HCT116 (cell line): ENCODE data around the gene TRPV4. TPM values are rescaled to one million over a fixed set of nuclear protein-coding genes. Genes with fewer than 3 reads are reported as not detected.

Experiments used
- ATAC-seq: fragments of 200-7000 bp; cut with Tn5 transposase; 2 replicates; pipeline ENCODE4 v1.9.1; 2020; ENCODE audit warnings: mild to moderate bottlenecking, moderate library complexity
- BruUV-seq: library from RNA; stranded (reverse); fragments of 400-500 nt; replicated peaks from 2 replicates; lab custom pipeline; 2021; lab: Mats Ljungman, UMichigan
- CTCF ChIA-PET: fragments of 300-600 bp; sonication (Branson Sonifier 250); formaldehyde crosslinking; loops from one replicate; lab custom pipeline; 2021; ENCODE audit warnings: antibody characterized with exemption; lab: Charles Lee
- POLR2A ChIA-PET: fragments of 300-600, 350-600 bp; sonication (Branson Sonifier 250); formaldehyde crosslinking; loops from one replicate; lab custom pipeline; 2021; ENCODE audit warnings: antibody characterized with exemption; lab: Charles Lee
- RAD21 ChIA-PET, 2 experiments: fragments of 300-600 bp; sonication (Branson Sonifier 250); formaldehyde crosslinking; loops; one replicate each; lab custom pipeline; 2023; ENCODE audit warnings: low total read pairs in 2 of 2; ENCODE audit not compliant: uncharacterized antibody in 2 of 2, unreplicated experiment in 2 of 2, low non-redundant PET in 1 of 2; lab: Charles Lee
- DNase-seq: peaks from one replicate; pipeline ENCODE4 v3.0.0-alpha.2; 2010; ENCODE audit warnings: low read depth, low spot score
- H2AFZ ChIP-seq: fragments of 200-600 bp; shearing (Covaris generic), sonication (generic); 2 replicates; pipeline ENCODE4 v1.6.1; 2017; ENCODE audit warnings: low read depth, mixed run types, mixed read lengths, antibody characterized with exemption, low read length; ENCODE audit not compliant: poor library complexity, severe bottlenecking
- H3K27ac ChIP-seq: 2 replicates; pipeline ENCODE4 v1.5.1; 2012; ENCODE audit warnings: low read depth, low read length
- H3K27me3 ChIP-seq: fragments of 200-600 bp; sonication (generic); 2 replicates; pipeline ENCODE4 v1.6.1; 2016; ENCODE audit warnings: mixed run types, low read length, mixed read lengths; ENCODE audit not compliant: insufficient read depth
- H3K36me3 ChIP-seq, 2 experiments: fragments of 200-500 bp in 1 of 2; fragments of 200-600 bp in 1 of 2; sonication (Bioruptor generic) in 1 of 2; sonication (generic) in 1 of 2; 2 replicates each; pipeline versions ENCODE4 v1.5.1 to v1.6.1; 2014 to 2016; ENCODE audit warnings: low read length in 2 of 2, inconsistent platforms in 1 of 2, mixed read lengths in 1 of 2, mixed run types in 1 of 2; ENCODE audit not compliant: insufficient read depth in 2 of 2, control insufficient read depth in 1 of 2
- H3K4me1 ChIP-seq, 2 experiments: fragments of 200-600 bp in 1 of 2; sonication (generic) in 1 of 2; 2 replicates each; pipeline versions ENCODE4 v1.5.1 to v1.6.1; 2012 to 2017; ENCODE audit warnings: low read length in 2 of 2, inconsistent platforms in 1 of 2, mild to moderate bottlenecking in 1 of 2, mixed read lengths in 1 of 2, mixed run types in 1 of 2, moderate library complexity in 1 of 2; ENCODE audit not compliant: insufficient read depth in 2 of 2, control insufficient read depth in 1 of 2
- H3K4me2 ChIP-seq: fragments of 200-600 bp; sonication (generic); 2 replicates; pipeline ENCODE4 v1.6.1; 2017; ENCODE audit warnings: mixed run types, low read length, mixed read lengths
- H3K4me3 ChIP-seq, 2 experiments: fragments of 200-600 bp in 1 of 2; sonication (generic) in 1 of 2; replicated peaks in 1 of 2; 2 replicates each; pipeline ENCODE4 v1.5.1; 2011 to 2016; ENCODE audit warnings: low read length in 2 of 2, control low read depth in 1 of 2, low read depth in 1 of 2, mild to moderate bottlenecking in 1 of 2, mixed read lengths in 1 of 2, mixed run types in 1 of 2
- H3K79me2 ChIP-seq: fragments of 200-600 bp; sonication (generic); 2 replicates; pipeline ENCODE4 v1.6.1; 2017; ENCODE audit warnings: mild to moderate bottlenecking, mixed run types, low read length, moderate library complexity, mixed read lengths; ENCODE audit not compliant: insufficient read depth
- H3K9ac ChIP-seq: fragments of 200-600 bp; sonication (generic); 2 replicates; pipeline ENCODE4 v1.6.1; 2016; ENCODE audit warnings: low read length, mixed read lengths
- H3K9me2 ChIP-seq: fragments of 200-600 bp; sonication (generic), shearing (Covaris generic); 2 replicates; pipeline ENCODE4 v1.6.1; 2017; ENCODE audit warnings: mixed run types, mild to moderate bottlenecking, moderate library complexity; ENCODE audit not compliant: insufficient read depth
- H3K9me3 ChIP-seq, 2 experiments: fragments of 200-500 bp in 1 of 2; fragments of 200-600 bp in 1 of 2; sonication (Bioruptor generic) in 1 of 2; sonication (generic) in 1 of 2; 2 replicates each; pipeline ENCODE4 v1.6.1; 2014 to 2017; ENCODE audit warnings: low read length in 2 of 2, mixed read lengths in 2 of 2, inconsistent platforms in 1 of 2, low read depth in 1 of 2, mild to moderate bottlenecking in 1 of 2, mixed run types in 1 of 2, moderate library complexity in 1 of 2; ENCODE audit not compliant: control insufficient read depth in 1 of 2, insufficient read depth in 1 of 2
- H4K20me1 ChIP-seq: fragments of 200-600 bp; sonication (generic), shearing (Covaris generic); 2 replicates; pipeline ENCODE4 v1.6.1; 2017; ENCODE audit warnings: mixed run types, mild to moderate bottlenecking, moderate library complexity; ENCODE audit not compliant: insufficient read depth
- CBX3 ChIP-seq: IDR thresholded peaks from 2 replicates; pipeline ENCODE4 v1.6.1; 2012; ENCODE audit warnings: low read depth
- CEBPB ChIP-seq: IDR thresholded peaks from 2 replicates; pipeline ENCODE4 v1.6.1; 2012; ENCODE audit warnings: low read depth
- EGR1 ChIP-seq: IDR thresholded peaks from 2 replicates; pipeline ENCODE4 v1.6.1; 2012; ENCODE audit warnings: low read depth
- FOSL1 ChIP-seq: IDR thresholded peaks from 2 replicates; pipeline ENCODE4 v1.6.1; 2012; ENCODE audit warnings: low read depth
- POLR2A ChIP-seq: IDR thresholded peaks from 2 replicates; pipeline ENCODE4 v1.7.0; 2011; ENCODE audit warnings: borderline replicate concordance; ENCODE audit not compliant: insufficient read depth, insufficient read length; ENCODE audit errors: extremely low read depth
- RAD21 ChIP-seq: IDR thresholded peaks from 2 replicates; pipeline ENCODE4 v1.6.1; 2012; ENCODE audit warnings: low read depth, mild to moderate bottlenecking
- SIN3A ChIP-seq: IDR thresholded peaks from 2 replicates; pipeline ENCODE4 v1.6.1; 2012; ENCODE audit warnings: low read depth
- SP1 ChIP-seq: IDR thresholded peaks from 2 replicates; pipeline ENCODE4 v1.6.1; 2012; ENCODE audit warnings: low read depth
- ZNF274 ChIP-seq: fragments of 200-500 bp; sonication (Bioruptor generic); IDR thresholded peaks from 2 replicates; pipeline ENCODE4 v1.6.1; 2014; ENCODE audit warnings: mild to moderate bottlenecking, low read depth, low read length, inconsistent platforms
- intact Hi-C: fragments of 100-400 bp; cut with micrococcal nuclease; formaldehyde crosslinking; loops from 2 replicates; pipeline ENCODE4 v1.10.0; 2022
- total RNA-seq: library from RNA; stranded (reverse); gene quantifications from one replicate; pipeline ENCODE4 v1.2.1, GENCODE V29; 2021; ENCODE audit not compliant: unreplicated experiment
- TF ChIP-seq, protein P1 (sequence below), 3 experiments: fragments of 200-600 bp in 1 of 3; sonication (generic) in 1 of 3; IDR thresholded peaks in 2 of 3; conservative IDR thresholded peaks in 1 of 3; 2 replicates each; pipeline ENCODE4 v1.5.1; 2012 to 2017; ENCODE audit warnings: low read depth in 2 of 3, low read length in 2 of 3, antibody characterized with exemption in 1 of 3, borderline replicate concordance in 1 of 3, control low read depth in 1 of 3, mild to moderate bottlenecking in 1 of 3, mixed read lengths in 1 of 3, mixed run types in 1 of 3, moderate library complexity in 1 of 3; ENCODE audit not compliant: insufficient read depth in 1 of 3
- TF ChIP-seq, protein P2 (sequence below): IDR thresholded peaks from 2 replicates; pipeline ENCODE4 v1.6.1; 2012
- TF ChIP-seq, protein P3 (sequence below): IDR thresholded peaks from 2 replicates; pipeline ENCODE4 v1.6.1; 2011; ENCODE audit warnings: mild to moderate bottlenecking, low read length, moderate library complexity; ENCODE audit not compliant: insufficient replicate concordance; ENCODE audit errors: extremely low read depth

Gene TRPV4
- total RNA-seq, 1 experiment from 2014 or later = 0.54 TPM

DNA sequence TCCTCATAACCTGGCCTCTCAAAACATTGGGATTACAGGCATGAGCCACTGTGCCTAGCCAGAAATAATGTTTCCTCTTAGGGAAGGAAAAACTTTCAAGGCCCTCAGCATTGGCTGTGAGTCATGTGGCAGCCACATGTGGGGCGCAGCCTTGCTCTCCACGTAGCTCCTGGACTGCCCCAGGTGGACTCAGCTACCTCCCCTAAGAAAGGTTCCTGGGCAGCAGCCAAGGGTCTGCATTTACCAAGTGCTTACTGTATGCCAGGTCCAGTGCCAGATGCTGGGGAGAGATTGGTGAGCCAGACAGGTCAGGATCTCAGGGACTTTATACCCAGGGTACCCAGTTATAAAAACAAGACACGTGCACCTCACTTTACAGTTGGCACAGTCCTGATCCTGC, 3.7 kb upstream of the TRPV4 start:
- Histone ChIP-seq H3K36me3 (no peaks in the 10 kb centered on the region), H3K9me3 (no peaks in the 10 kb centered on the region), H3K79me2 (no peaks in the 10 kb centered on the region), H3K4me1 (peaks cover 14 to 42% of the 10 kb centered on the region in 2 experiments; a peak in 3 of 4 replicates), H3K27me3 (no peaks in the 10 kb centered on the region), H3K27ac (no peak overlapping the region), H3K9ac (no peak overlapping the region), H4K20me1 (no peaks in the 10 kb centered on the region), H3K4me3 (no peak overlapping the region), H3K4me2 (no peak overlapping the region), H2AFZ (peak overlapping the region; percentile 54), H3K9me2 (no peaks in the 10 kb centered on the region)
- ATAC-seq (no peak), DNase-seq (no peak)
- intact Hi-C loops = no loop called here
- ChIA-PET POLR2A (no interaction called here), RAD21 (no interaction called here), CTCF (interaction anchor here (2.1 kb wide), 1 partner anchor 9 kb away, joined by 9 read pairs; no protein-coding TSS in a partner anchor)
- no peak for TF ChIP-seq SIN3A
- no peak for TF ChIP-seq SP1
- TF ChIP-seq CBX3 = no peak
- no TSS peak for BruUV-seq

DNA sequence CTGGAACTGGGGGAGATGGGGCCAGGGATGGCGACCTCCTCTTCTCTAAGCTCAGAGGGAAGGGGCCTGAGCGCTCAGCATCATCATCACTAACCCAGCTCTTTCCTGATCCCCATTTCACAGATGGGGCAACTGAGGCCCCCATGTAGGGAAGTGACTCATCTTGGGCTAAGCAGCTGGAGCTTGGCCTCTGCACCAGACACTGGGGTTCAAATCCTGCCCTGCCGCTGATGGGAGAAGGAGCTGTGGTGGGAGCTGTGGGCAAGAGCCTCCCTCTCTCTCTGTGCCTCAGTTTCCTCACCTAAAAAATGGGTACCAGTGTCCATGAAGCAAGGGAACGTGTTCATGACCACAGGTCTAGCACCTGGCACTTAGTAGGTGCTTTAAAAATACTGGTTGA, 2.6 kb upstream of the TRPV4 start:
- Histone ChIP-seq H3K9me3 (no peaks in the 10 kb centered on the region), H3K4me2 (no peak overlapping the region), H3K79me2 (no peaks in the 10 kb centered on the region), H2AFZ (no peak overlapping the region), H3K4me3 (no peak overlapping the region), H3K9me2 (no peaks in the 10 kb centered on the region), H3K27me3 (no peaks in the 10 kb centered on the region), H3K4me1 (peaks cover 8 to 35% of the 10 kb centered on the region in 2 experiments; a peak in 3 of 4 replicates), H3K27ac (no peak overlapping the region), H4K20me1 (no peaks in the 10 kb centered on the region), H3K9ac (no peak overlapping the region), H3K36me3 (no peaks in the 10 kb centered on the region)
- POLR2A ChIA-PET = no interaction called here
- TF ChIP-seq POLR2A = no peak
- TF ChIP-seq, protein P1, sequence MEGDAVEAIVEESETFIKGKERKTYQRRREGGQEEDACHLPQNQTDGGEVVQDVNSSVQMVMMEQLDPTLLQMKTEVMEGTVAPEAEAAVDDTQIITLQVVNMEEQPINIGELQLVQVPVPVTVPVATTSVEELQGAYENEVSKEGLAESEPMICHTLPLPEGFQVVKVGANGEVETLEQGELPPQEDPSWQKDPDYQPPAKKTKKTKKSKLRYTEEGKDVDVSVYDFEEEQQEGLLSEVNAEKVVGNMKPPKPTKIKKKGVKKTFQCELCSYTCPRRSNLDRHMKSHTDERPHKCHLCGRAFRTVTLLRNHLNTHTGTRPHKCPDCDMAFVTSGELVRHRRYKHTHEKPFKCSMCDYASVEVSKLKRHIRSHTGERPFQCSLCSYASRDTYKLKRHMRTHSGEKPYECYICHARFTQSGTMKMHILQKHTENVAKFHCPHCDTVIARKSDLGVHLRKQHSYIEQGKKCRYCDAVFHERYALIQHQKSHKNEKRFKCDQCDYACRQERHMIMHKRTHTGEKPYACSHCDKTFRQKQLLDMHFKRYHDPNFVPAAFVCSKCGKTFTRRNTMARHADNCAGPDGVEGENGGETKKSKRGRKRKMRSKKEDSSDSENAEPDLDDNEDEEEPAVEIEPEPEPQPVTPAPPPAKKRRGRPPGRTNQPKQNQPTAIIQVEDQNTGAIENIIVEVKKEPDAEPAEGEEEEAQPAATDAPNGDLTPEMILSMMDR (IDR thresholded peaks at IDR 0.05 in 2 of 3, conservative IDR thresholded peaks at IDR 0.05 in 1 of 3; ENCODE audit: borderline replicate concordance in 1 of 3, insufficient read depth in 1 of 3, low read depth in 2 of 3, low read length in 2 of 3) = no peak
- no peak for TF ChIP-seq CEBPB
- no peak for TF ChIP-seq SIN3A
- TF ChIP-seq, protein P2, sequence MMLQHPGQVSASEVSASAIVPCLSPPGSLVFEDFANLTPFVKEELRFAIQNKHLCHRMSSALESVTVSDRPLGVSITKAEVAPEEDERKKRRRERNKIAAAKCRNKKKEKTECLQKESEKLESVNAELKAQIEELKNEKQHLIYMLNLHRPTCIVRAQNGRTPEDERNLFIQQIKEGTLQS = no peak
- no peak for TF ChIP-seq FOSL1
- TF ChIP-seq, protein P3, sequence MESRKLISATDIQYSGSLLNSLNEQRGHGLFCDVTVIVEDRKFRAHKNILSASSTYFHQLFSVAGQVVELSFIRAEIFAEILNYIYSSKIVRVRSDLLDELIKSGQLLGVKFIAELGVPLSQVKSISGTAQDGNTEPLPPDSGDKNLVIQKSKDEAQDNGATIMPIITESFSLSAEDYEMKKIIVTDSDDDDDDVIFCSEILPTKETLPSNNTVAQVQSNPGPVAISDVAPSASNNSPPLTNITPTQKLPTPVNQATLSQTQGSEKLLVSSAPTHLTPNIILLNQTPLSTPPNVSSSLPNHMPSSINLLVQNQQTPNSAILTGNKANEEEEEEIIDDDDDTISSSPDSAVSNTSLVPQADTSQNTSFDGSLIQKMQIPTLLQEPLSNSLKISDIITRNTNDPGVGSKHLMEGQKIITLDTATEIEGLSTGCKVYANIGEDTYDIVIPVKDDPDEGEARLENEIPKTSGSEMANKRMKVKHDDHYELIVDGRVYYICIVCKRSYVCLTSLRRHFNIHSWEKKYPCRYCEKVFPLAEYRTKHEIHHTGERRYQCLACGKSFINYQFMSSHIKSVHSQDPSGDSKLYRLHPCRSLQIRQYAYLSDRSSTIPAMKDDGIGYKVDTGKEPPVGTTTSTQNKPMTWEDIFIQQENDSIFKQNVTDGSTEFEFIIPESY = no peak
- TF ChIP-seq EGR1 = no peak
- no peak for TF ChIP-seq ZNF274
- no peak for TF ChIP-seq RAD21
- ATAC-seq = no peak
- RAD21 ChIA-PET = no interaction called here
- no TSS peak for BruUV-seq
- intact Hi-C loops = no loop called here
- CTCF ChIA-PET = interaction anchor here (2.1 kb wide), 1 partner anchor 10 kb away, joined by 9 read pairs; no protein-coding TSS in a partner anchor
- no peak for DNase-seq
